H1 (cell line): ENCODE measurements around the gene MFAP4. TPM values are rescaled to one million over a fixed set of nuclear protein-coding genes. Genes with fewer than 3 reads are reported as not detected.

Source experiments
- CTCF ChIA-PET: fragments of 300-600 bp; sonication (Branson Sonifier 250); formaldehyde crosslinking; loops from one replicate; lab custom pipeline; 2021; ENCODE audit not compliant: partially characterized antibody; lab: Charles Lee
- POLR2A ChIA-PET: fragments of 300-600 bp; sonication (Branson Sonifier 250); formaldehyde crosslinking; loops from one replicate; lab custom pipeline; 2021; ENCODE audit warnings: inconsistent platforms; ENCODE audit not compliant: partially characterized antibody; lab: Charles Lee
- DNase-seq, 2 experiments: peaks; one replicate each; pipeline versions ENCODE4 v3.0.0 to v3.0.0-alpha.2; 2010 to 2022; ENCODE audit warnings: low spot score in 2 of 2, low read depth in 1 of 2, mixed read lengths in 1 of 2
- FAIRE-seq: peaks from 2 replicates; lab custom pipeline; 2011; peaks lifted over from hg19 to GRCh38; lab: Jason Lieb, UNC
- H2AFZ ChIP-seq: 2 replicates; pipeline ENCODE4 v1.8.1; 2012; ENCODE audit warnings: low read length, inconsistent platforms
- H2AK5ac ChIP-seq: 2 replicates; pipeline ENCODE4 v1.6.1; 2013; ENCODE audit warnings: low read depth, low read length
- H2BK120ac ChIP-seq: replicated peaks from 2 replicates; pipeline ENCODE3; 2013; ENCODE audit warnings: low read depth, low read length, inconsistent platforms
- H2BK12ac ChIP-seq: 2 replicates; pipeline ENCODE4 v1.6.1; 2013; ENCODE audit warnings: low read depth, low read length
- H2BK15ac ChIP-seq: 2 replicates; pipeline ENCODE4 v1.6.1; 2013; ENCODE audit warnings: low read length
- H2BK20ac ChIP-seq: 2 replicates; pipeline ENCODE4 v1.6.1; 2013; ENCODE audit warnings: low read length
- H2BK5ac ChIP-seq: 2 replicates; pipeline ENCODE4 v1.6.1; 2013; ENCODE audit warnings: low read depth, low read length
- H3K14ac ChIP-seq: 2 replicates; pipeline ENCODE4 v1.6.1; 2013; ENCODE audit warnings: inconsistent platforms; ENCODE audit not compliant: insufficient read length
- H3K18ac ChIP-seq: 2 replicates; pipeline ENCODE4 v1.6.1; 2013; ENCODE audit warnings: low read length; ENCODE audit errors: extremely low read depth
- H3K23ac ChIP-seq: 2 replicates; pipeline ENCODE4 v1.6.1; 2013; ENCODE audit warnings: inconsistent platforms; ENCODE audit not compliant: insufficient read length
- H3K23me2 ChIP-seq: 2 replicates; pipeline ENCODE4 v1.6.1; 2013; ENCODE audit warnings: low read depth, low read length
- H3K27ac ChIP-seq: 2 replicates; pipeline ENCODE4 v1.6.1; 2011; ENCODE audit warnings: low read depth, low read length, inconsistent platforms
- H3K27me3 ChIP-seq, 4 experiments: replicated peaks in 1 of 4; 1 replicate in 1 of 4; 2 replicates in 3 of 4; pipeline versions ENCODE4 v1.6.1 to v1.8.1; 2011 to 2013; ENCODE audit warnings: low read length in 3 of 4, mild to moderate bottlenecking in 3 of 4, inconsistent platforms in 2 of 4, mixed read lengths in 2 of 4, moderate library complexity in 1 of 4; ENCODE audit not compliant: control insufficient read depth in 3 of 4, insufficient read depth in 3 of 4; ENCODE audit errors: extremely low read depth in 1 of 4
- H3K36me3 ChIP-seq, 4 experiments: 2 replicates each; pipeline versions ENCODE4 v1.6.1 to v1.8.1; 2011 to 2013; ENCODE audit warnings: mild to moderate bottlenecking in 4 of 4, low read length in 3 of 4, moderate library complexity in 2 of 4, control low read depth in 1 of 4, inconsistent platforms in 1 of 4; ENCODE audit not compliant: insufficient read depth in 4 of 4, control insufficient read depth in 2 of 4
- H3K4ac ChIP-seq: replicated peaks from 2 replicates; pipeline ENCODE3; 2013; ENCODE audit warnings: low read length, low read depth, mixed read lengths, inconsistent platforms; ENCODE audit not compliant: insufficient read length
- H3K4me1 ChIP-seq, 4 experiments: replicated peaks in 1 of 4; 1 replicate in 1 of 4; 2 replicates in 3 of 4; pipeline versions ENCODE4 v1.6.1 to v1.8.1; 2011 to 2013; ENCODE audit warnings: low read length in 3 of 4, inconsistent platforms in 2 of 4, mixed read lengths in 1 of 4; ENCODE audit not compliant: insufficient read depth in 4 of 4, control insufficient read depth in 3 of 4
- H3K4me2 ChIP-seq, 2 experiments: 2 replicates each; pipeline versions ENCODE4 v1.6.1 to v1.8.1; 2011 to 2013; ENCODE audit warnings: low read depth in 2 of 2, low read length in 2 of 2, control low read depth in 1 of 2, inconsistent platforms in 1 of 2, mild to moderate bottlenecking in 1 of 2; ENCODE audit not compliant: insufficient read depth in 1 of 2
- H3K4me3 ChIP-seq, 4 experiments: fragments of 200-600, 300-600 bp in 1 of 4; sonication (generic), shearing (Covaris generic), sonication (Bioruptor Twin) in 1 of 4; 2 replicates each; pipeline versions ENCODE4 v1.5.1 to v1.8.1; 2011 to 2016; ENCODE audit warnings: low read length in 4 of 4, low read depth in 3 of 4, control low read depth in 2 of 4, inconsistent platforms in 2 of 4, mild to moderate bottlenecking in 2 of 4, mixed read lengths in 1 of 4, moderate library complexity in 1 of 4; ENCODE audit not compliant: insufficient read depth in 2 of 4; ENCODE audit errors: extremely low read depth in 1 of 4
- H3K56ac ChIP-seq: replicated peaks from 2 replicates; pipeline ENCODE3; 2013; ENCODE audit warnings: low read depth, mild to moderate bottlenecking, mixed read lengths, low read length, inconsistent platforms; ENCODE audit not compliant: insufficient read length
- H3K79me1 ChIP-seq: 2 replicates; pipeline ENCODE4 v1.6.1; 2013; ENCODE audit warnings: low read depth, low read length, control low read depth
- H3K79me2 ChIP-seq, 2 experiments: 2 replicates each; pipeline versions ENCODE4 v1.6.1 to v1.8.1; 2012 to 2013; ENCODE audit warnings: low read length in 2 of 2, mild to moderate bottlenecking in 2 of 2, inconsistent platforms in 1 of 2; ENCODE audit not compliant: insufficient read depth in 2 of 2, control insufficient read depth in 1 of 2
- H3K9ac ChIP-seq, 4 experiments: replicated peaks in 1 of 4; 1 replicate in 1 of 4; 2 replicates in 3 of 4; pipeline versions ENCODE4 v1.6.1 to v1.8.1; 2011 to 2013; ENCODE audit warnings: low read depth in 3 of 4, low read length in 3 of 4, control low read depth in 2 of 4, mild to moderate bottlenecking in 2 of 4, moderate library complexity in 2 of 4, inconsistent platforms in 1 of 4; ENCODE audit errors: extremely low read depth in 1 of 4
- H3K9me3 ChIP-seq, 2 experiments: 2 replicates each; pipeline versions ENCODE4 v1.6.1 to v1.8.1; 2012 to 2013; ENCODE audit warnings: mild to moderate bottlenecking in 2 of 2, moderate library complexity in 2 of 2, control low read depth in 1 of 2, inconsistent platforms in 1 of 2, low read depth in 1 of 2, low read length in 1 of 2, mixed read lengths in 1 of 2; ENCODE audit not compliant: insufficient read depth in 2 of 2
- H4K20me1 ChIP-seq, 2 experiments: replicated peaks in 1 of 2; 2 replicates each; pipeline versions ENCODE3 to v1.8.1; 2011 to 2013; ENCODE audit warnings: inconsistent platforms in 2 of 2, low read length in 2 of 2, mild to moderate bottlenecking in 1 of 2; ENCODE audit not compliant: insufficient read depth in 2 of 2, control insufficient read depth in 1 of 2
- H4K5ac ChIP-seq: 2 replicates; pipeline ENCODE4 v1.6.1; 2013; ENCODE audit warnings: low read length, low read depth, mixed read lengths, inconsistent platforms; ENCODE audit not compliant: insufficient read length
- H4K8ac ChIP-seq: 2 replicates; pipeline ENCODE4 v1.8.0; 2013; ENCODE audit warnings: mild to moderate bottlenecking, moderate library complexity, low read length, inconsistent platforms; ENCODE audit not compliant: insufficient read depth; ENCODE audit errors: extremely low read depth
- H4K91ac ChIP-seq: replicated peaks from 2 replicates; pipeline ENCODE3; 2013; ENCODE audit warnings: low read length, mixed read lengths, inconsistent platforms; ENCODE audit not compliant: insufficient read length
- ATF3 ChIP-seq: IDR thresholded peaks from 2 replicates; pipeline ENCODE4 v1.6.1; 2011; ENCODE audit warnings: low read depth, mild to moderate bottlenecking, low read length; ENCODE audit not compliant: insufficient read depth
- EZH2 ChIP-seq: fragments of 200-600 bp; sonication (generic); IDR thresholded peaks from 2 replicates; pipeline ENCODE4 v1.7.1; 2012; ENCODE audit warnings: low read depth, mild to moderate bottlenecking, moderate library complexity, low read length, inconsistent platforms; ENCODE audit not compliant: severe bottlenecking
- KDM4A ChIP-seq: IDR thresholded peaks from one replicate; pipeline ENCODE4 v1.7.1; 2012; ENCODE audit warnings: low read depth, mild to moderate bottlenecking, moderate library complexity, low read length, inconsistent platforms; ENCODE audit not compliant: severe bottlenecking
- KDM5A ChIP-seq: fragments of 200-600 bp; IDR thresholded peaks from 2 replicates; pipeline ENCODE4 v1.7.1; 2012; ENCODE audit warnings: mild to moderate bottlenecking, low read length, inconsistent platforms, mixed read lengths
- RBBP5 ChIP-seq: IDR thresholded peaks from 2 replicates; pipeline ENCODE4 v1.7.1; 2012; ENCODE audit warnings: low read depth, mild to moderate bottlenecking, inconsistent platforms, low read length, moderate library complexity, borderline replicate concordance
- RNF2 ChIP-seq: fragments of 200-900, 300-1000 bp; sonication (generic); IDR thresholded peaks from 2 replicates; pipeline ENCODE4 v1.7.1; 2016; ENCODE audit warnings: borderline replicate concordance, low read depth, mild to moderate bottlenecking, antibody characterized with exemption, low read length; ENCODE audit not compliant: poor library complexity, severe bottlenecking; ENCODE audit errors: missing control alignments
- SP2 ChIP-seq: IDR thresholded peaks from 2 replicates; pipeline ENCODE4 v1.6.1; 2012; ENCODE audit warnings: mild to moderate bottlenecking, low read length, inconsistent platforms
- SUZ12 ChIP-seq: fragments of 200-600 bp; sonication (generic); IDR thresholded peaks from 2 replicates; pipeline ENCODE4 v1.6.1; 2012; ENCODE audit warnings: mild to moderate bottlenecking, inconsistent platforms, low read length, moderate library complexity, mixed read lengths
- WGBS, 2 experiments: shearing (Covaris generic) in 1 of 2; methylation state at CpG; one replicate each; pipeline versions ENCODE4 v1.1.6 to v1.1.7; 2013 to 2015; ENCODE audit warnings: low lambda C conversion rate in 2 of 2, mixed read lengths in 2 of 2, inconsistent platforms in 1 of 2, low coverage in 1 of 2, missing lambda C conversion rate in 1 of 2; ENCODE audit not compliant: insufficient replicate concordance in 2 of 2, insufficient coverage in 1 of 2, insufficient read length in 1 of 2; ENCODE audit errors: extremely low coverage in 1 of 2, missing lambda C conversion rate in 1 of 2; 5-methylcytosine and 5-hydroxymethylcytosine counted together
- polyA plus RNA-seq, 7 experiments: library from polyadenylated mRNA; depleted of rRNA in 3 of 7; stranded (reverse) in 5 of 7; unstranded in 2 of 7; fragments of >200 nt in 5 of 7; fragments of 200-250 nt in 2 of 7; gene quantifications; 1 replicate in 5 of 7; 2 replicates in 1 of 7; 4 replicates in 1 of 7; pipeline versions ENCODE4 v1.2.1 to v1.2.3, GENCODE V29; 2011 to 2013; ENCODE audit warnings: missing spikeins in 2 of 7, mixed read lengths in 2 of 7
- total RNA-seq: library from RNA; stranded (reverse); fragmentation: NEBNext Ultra II Directional; extraction: Animal tissue kit (Norgen Biotek cat#: 25700); gene quantifications from 2 replicates; pipeline ENCODE4 v1.2.1, GENCODE V29; 2021

MFAP4 gene
- total and polyA plus RNA-seq, 2 of the 8 experiments (the other 6 are each of a cell fraction or from before 2014, with no cell fraction given), result 3.1 to 3.6 TPM

- DNase-seq (no peak), FAIRE-seq (no peak)
- no peak overlapping the region for H4K5ac ChIP-seq
- H3K27me3 ChIP-seq, result no peaks in the 10 kb centered on the region; a peak in 1 of 7 replicates
- peaks cover 0 to 9% (median 2%) of the 10 kb centered on the region in 4 experiments; a peak in 3 of 7 replicates for H3K4me1 ChIP-seq
- no peak overlapping the region for H3K4me2 ChIP-seq
- H4K91ac ChIP-seq, result no peak overlapping the region
- CTCF ChIA-PET, result interaction anchor here (1.4 to 2.1 kb wide), 2 partner anchors 51 to 407 kb away, joined by 3 to 8 read pairs; no protein-coding TSS in a partner anchor
- H3K23ac ChIP-seq, result no peak overlapping the region
- no peak overlapping the region for H3K18ac ChIP-seq
- no peak overlapping the region for H2BK12ac ChIP-seq
- peaks cover 2% of the 10 kb centered on the region; the same call in 1 of the 2 replicates for H3K79me1 ChIP-seq
- H2AK5ac ChIP-seq, result no peak overlapping the region
- no peak overlapping the region for H3K4me3 ChIP-seq
- no peak overlapping the region for H3K9ac ChIP-seq
- no peak overlapping the region for H4K8ac ChIP-seq
- 91% methylated on average over 5 of the region's 5 CpGs; no CpG with 5 or more reads in 1 of the 2 experiments for WGBS, 2 experiments
- H3K27ac ChIP-seq, result no peak overlapping the region
- no peak overlapping the region for H3K14ac ChIP-seq
- no peak overlapping the region for H2BK5ac ChIP-seq
- no peak overlapping the region for H2AFZ ChIP-seq
- no peaks in the 10 kb centered on the region for H3K9me3 ChIP-seq
- POLR2A ChIA-PET, result interaction anchor here (1.0 to 1.2 kb wide), 2 partner anchors 18 to 23 kb away, joined by 3 read pairs; partner anchors contain the start of gene MAPK7
- peaks cover 0 to 7% (median 0%) of the 10 kb centered on the region in 4 experiments; a peak in 1 of 8 replicates for H3K36me3 ChIP-seq
- H2BK120ac ChIP-seq, result no peak overlapping the region
- peaks cover 0 to 4% of the 10 kb centered on the region in 2 experiments for H4K20me1 ChIP-seq
- H3K4ac ChIP-seq, result no peak overlapping the region
- no peaks in the 10 kb centered on the region for H3K79me2 ChIP-seq
- no peak overlapping the region for H3K56ac ChIP-seq
- no peak overlapping the region for H2BK20ac ChIP-seq
- H3K23me2 ChIP-seq, result peaks cover 6% of the 10 kb centered on the region; the same call in 1 of the 2 replicates
- no peak for TF ChIP-seq RNF2
- no peak for TF ChIP-seq KDM4A
- TF ChIP-seq ATF3, result no peak
- TF ChIP-seq SUZ12, result no peak
- TF ChIP-seq SP2, result no peak
- TF ChIP-seq RBBP5, result no peak
- no peak for TF ChIP-seq KDM5A
- no peak for TF ChIP-seq EZH2
- no peak overlapping the region for H2BK15ac ChIP-seq
Observed at GRCh38 chr17:19359856-19360255, 27.1 kb downstream of the MFAP4 start.
